Neutrophil (primary cell): ENCODE measurements around the gene OTUB1.
"Not testable (repeated sequence)": the region's sequence is repeated elsewhere in the genome, so short reads cannot be mapped to it uniquely, and the experiment has no call there.

ENCODE experiments used
- H3K27ac ChIP-seq: fragments of 200-600 bp; sonication (generic); 2 replicates; pipeline ENCODE4 v1.5.1; 2016; ENCODE audit warnings: mild to moderate bottlenecking, moderate library complexity
- H3K27me3 ChIP-seq: fragments of 200-600 bp; sonication (generic); 2 replicates; pipeline ENCODE4 v1.6.0; 2016; ENCODE audit warnings: mild to moderate bottlenecking
- H3K36me3 ChIP-seq: fragments of 200-600 bp; sonication (generic); 2 replicates; pipeline ENCODE4 v1.5.1; 2017
- H3K4me1 ChIP-seq, 2 experiments: fragments of 200-600 bp in 1 of 2; sonication (generic) in 1 of 2; 1 replicate in 1 of 2; 2 replicates in 1 of 2; pipeline versions ENCODE4 v1.5.1 to v1.6.1; 2013 to 2016; ENCODE audit warnings: low read depth in 1 of 2, low read length in 1 of 2, mild to moderate bottlenecking in 1 of 2, moderate library complexity in 1 of 2; ENCODE audit not compliant: control insufficient read depth in 1 of 2, insufficient read depth in 1 of 2
- H3K4me3 ChIP-seq, 2 experiments: fragments of 200-600 bp in 1 of 2; sonication (generic) in 1 of 2; 1 replicate in 1 of 2; 2 replicates in 1 of 2; pipeline ENCODE4 v1.5.1; 2013 to 2016; ENCODE audit warnings: low read depth in 1 of 2, low read length in 1 of 2, mild to moderate bottlenecking in 1 of 2, moderate library complexity in 1 of 2
- H3K9me3 ChIP-seq: fragments of 200-600 bp; sonication (generic); 2 replicates; pipeline ENCODE4 v1.5.1; 2016
- TF ChIP-seq, protein P1 (sequence below): fragments of 200-600 bp; sonication (generic); IDR thresholded peaks from 2 replicates; pipeline ENCODE4 v1.5.1; 2016; ENCODE audit warnings: antibody characterized with exemption

The OTUB1 gene

DNA sequence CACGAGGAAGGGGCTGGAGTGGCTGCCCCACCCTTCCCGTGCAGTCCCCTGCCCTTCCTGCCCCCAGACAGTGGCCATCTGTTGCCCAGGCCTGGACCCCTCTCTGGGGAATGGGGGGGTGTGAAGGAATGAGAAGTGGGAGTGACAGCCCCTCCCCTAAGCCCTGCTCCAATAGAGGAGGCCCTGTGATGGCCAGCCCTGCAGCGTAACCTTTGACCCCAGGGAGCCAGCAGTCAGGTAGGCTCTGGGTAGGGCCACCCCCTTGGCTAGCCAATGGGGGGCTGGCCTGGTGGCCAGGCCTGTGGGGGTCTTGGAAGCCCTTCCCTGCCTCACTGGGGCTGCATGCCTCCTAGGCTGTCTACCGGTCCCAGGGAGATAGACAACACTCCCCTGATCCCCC is 56.1 kb downstream of the OTUB1 start:
- H3K27me3 ChIP-seq, result peaks cover 27% of the 10 kb centered on the region
- no peak overlapping the region for H3K27ac ChIP-seq
- H3K4me3 ChIP-seq, result no peak overlapping the region
- TF ChIP-seq, protein P1, sequence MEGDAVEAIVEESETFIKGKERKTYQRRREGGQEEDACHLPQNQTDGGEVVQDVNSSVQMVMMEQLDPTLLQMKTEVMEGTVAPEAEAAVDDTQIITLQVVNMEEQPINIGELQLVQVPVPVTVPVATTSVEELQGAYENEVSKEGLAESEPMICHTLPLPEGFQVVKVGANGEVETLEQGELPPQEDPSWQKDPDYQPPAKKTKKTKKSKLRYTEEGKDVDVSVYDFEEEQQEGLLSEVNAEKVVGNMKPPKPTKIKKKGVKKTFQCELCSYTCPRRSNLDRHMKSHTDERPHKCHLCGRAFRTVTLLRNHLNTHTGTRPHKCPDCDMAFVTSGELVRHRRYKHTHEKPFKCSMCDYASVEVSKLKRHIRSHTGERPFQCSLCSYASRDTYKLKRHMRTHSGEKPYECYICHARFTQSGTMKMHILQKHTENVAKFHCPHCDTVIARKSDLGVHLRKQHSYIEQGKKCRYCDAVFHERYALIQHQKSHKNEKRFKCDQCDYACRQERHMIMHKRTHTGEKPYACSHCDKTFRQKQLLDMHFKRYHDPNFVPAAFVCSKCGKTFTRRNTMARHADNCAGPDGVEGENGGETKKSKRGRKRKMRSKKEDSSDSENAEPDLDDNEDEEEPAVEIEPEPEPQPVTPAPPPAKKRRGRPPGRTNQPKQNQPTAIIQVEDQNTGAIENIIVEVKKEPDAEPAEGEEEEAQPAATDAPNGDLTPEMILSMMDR, result no peak
- H3K9me3 ChIP-seq, result no peaks in the 10 kb centered on the region
- H3K4me1 ChIP-seq, result peaks cover 2% of the 10 kb centered on the region in 2 experiments
- H3K36me3 ChIP-seq, result no peaks in the 10 kb centered on the region

DNA sequence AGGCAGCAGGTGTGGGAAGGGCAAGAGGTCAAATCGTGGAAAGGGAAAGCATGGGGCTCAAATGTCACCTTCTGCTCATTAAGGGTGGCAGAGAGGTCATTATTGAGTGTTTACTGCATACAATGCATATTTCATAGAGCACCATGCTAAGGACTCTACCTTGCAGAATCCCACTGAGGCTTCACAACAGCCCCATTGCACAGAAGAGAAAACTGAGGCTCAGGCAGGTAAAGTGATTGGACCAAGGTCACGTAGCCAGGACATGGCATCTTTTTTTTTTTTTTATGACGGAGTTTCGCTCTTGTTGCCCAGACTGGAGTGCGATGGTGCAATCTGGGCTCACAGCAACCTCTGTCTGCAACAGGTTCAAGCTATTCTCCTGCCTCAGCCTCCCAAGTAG is 57.3 kb downstream of the OTUB1 start:
- H3K4me3 ChIP-seq, result no peak overlapping the region
- H3K9me3 ChIP-seq, result no peaks in the 10 kb centered on the region
- H3K27me3 ChIP-seq, result peaks cover 15% of the 10 kb centered on the region

GRCh38 chr11:64044730-64045393 is 58.6 kb downstream of the OTUB1 start:
- Histone ChIP-seq H3K4me3 (no peak overlapping the region), H3K9me3 (no peaks in the 10 kb centered on the region), H3K27me3 (peaks cover 2% of the 10 kb centered on the region), H3K4me1 (peaks cover 8 to 12% of the 10 kb centered on the region in 2 experiments), H3K27ac (no peak overlapping the region), H3K36me3 (no peaks in the 10 kb centered on the region)
- TF ChIP-seq, protein P1, result no peak

More for the DNA sequence above, 57.3 kb downstream of the OTUB1 start:
- TF ChIP-seq, protein P1, result no peak
- Histone ChIP-seq H3K4me1 (peaks cover 8 to 12% of the 10 kb centered on the region in 2 experiments), H3K36me3 (no peaks in the 10 kb centered on the region), H3K27ac (no peak overlapping the region)

DNA sequence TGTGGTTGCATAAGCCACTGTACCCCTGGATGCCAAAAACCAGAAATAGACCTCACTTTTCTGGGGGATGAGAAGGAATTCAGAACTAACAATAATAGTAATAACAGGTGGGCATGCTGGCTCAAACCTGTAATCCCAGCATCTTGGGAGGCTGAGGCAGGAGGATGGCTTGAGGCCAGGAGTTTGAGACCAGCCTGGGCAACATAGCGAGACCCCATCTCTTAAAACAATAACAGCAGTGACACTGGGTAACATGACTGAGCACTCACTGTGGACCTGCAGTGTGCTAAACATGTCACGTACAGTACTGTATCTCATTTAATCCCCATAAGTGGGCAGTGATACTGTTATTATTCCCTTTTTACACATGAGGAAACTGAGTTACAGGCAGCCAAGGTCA is 59.5 kb downstream of the OTUB1 start:
- no peaks in the 10 kb centered on the region for H3K9me3 ChIP-seq
- H3K4me1 ChIP-seq, result peaks cover 8 to 12% of the 10 kb centered on the region in 2 experiments
- no peaks in the 10 kb centered on the region for H3K36me3 ChIP-seq
- TF ChIP-seq, protein P1, result no peak
- no peaks in the 10 kb centered on the region for H3K27me3 ChIP-seq
- H3K27ac ChIP-seq, result no peak overlapping the region
- H3K4me3 ChIP-seq, result no peak overlapping the region

- not testable (repeated sequence) for H3K27ac ChIP-seq, H3K4me3 ChIP-seq, H3K27me3 ChIP-seq, H3K9me3 ChIP-seq, H3K36me3 ChIP-seq
- H3K4me1 ChIP-seq, result peaks cover 8 to 12% of the 10 kb centered on the region in 2 experiments
Observed at GRCh38 chr11:64047373-64047772, 61.1 kb downstream of the OTUB1 start.
